ENCODE data around the gene AFAP1. TPM values are rescaled to one million over a fixed set of nuclear protein-coding genes. Genes with fewer than 3 reads are reported as not detected.

The AFAP1 gene
- total and polyA plus RNA-seq, 2 of the 8 experiments (the other 6 are each of a cell fraction or from before 2014, with no cell fraction given) = 3.6 to 18.2 TPM

DNA sequence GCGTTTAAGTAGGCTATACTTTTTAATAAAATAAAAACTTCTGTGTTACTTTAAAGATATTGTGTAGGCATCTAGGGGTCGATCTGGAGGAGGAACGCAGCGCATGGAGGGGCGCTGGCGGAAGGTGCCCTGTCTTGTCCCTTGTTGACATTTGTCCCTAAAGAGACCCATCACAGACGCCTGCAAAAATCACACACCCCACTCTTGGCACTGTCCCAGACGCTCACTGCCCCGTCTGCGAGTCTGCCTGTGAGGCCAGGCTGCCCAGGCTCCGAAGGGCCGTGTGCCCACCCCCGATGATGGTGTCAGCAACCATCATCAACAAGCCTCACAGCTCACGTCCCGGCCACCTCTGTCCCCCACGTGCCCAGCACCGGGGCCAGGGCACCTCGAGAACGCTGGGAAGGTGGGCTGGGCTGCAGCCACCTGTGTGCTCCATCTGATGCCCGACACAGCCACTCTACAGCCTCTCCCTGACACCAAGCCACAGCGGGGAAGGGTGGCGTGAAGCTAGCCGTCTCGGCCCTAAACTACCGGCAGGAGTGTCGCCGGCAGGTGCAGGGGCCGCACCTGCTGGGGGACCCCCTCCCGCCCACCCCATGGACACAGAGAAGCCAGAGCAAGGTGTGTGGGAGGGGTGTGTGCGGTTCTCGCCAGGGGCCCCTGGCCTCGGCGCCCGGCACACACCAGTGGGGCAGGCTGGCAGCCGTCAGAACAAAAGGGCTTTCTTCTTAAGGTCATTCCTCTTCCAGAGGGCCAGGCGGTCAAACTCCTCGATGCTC, 26.8 kb upstream of the AFAP1 start:
- Histone ChIP-seq H4K91ac (replicated peaks; ENCODE audit: insufficient read length, low read length) (no peak overlapping the region), H3K14ac (ENCODE audit: insufficient read length) (no peak overlapping the region), H2BK12ac (ENCODE audit: low read depth, low read length) (no peak overlapping the region), H3K4me2 (ENCODE audit: insufficient read depth in 1 of 2, low read depth in 2 of 2, low read length in 2 of 2) (no peak overlapping the region), H3K9ac (replicated peaks in 1 of 4; ENCODE audit: extremely low read depth in 1 of 4, low read depth in 3 of 4, low read length in 3 of 4) (no peak overlapping the region), H2AK5ac (ENCODE audit: low read depth, low read length) (no peak overlapping the region), H4K5ac (ENCODE audit: insufficient read length, low read depth, low read length) (no peak overlapping the region), H3K4me1 (replicated peaks in 1 of 4; ENCODE audit: control insufficient read depth in 3 of 4, insufficient read depth in 4 of 4, low read length in 3 of 4) (peaks cover 0 to 11% (median 2%) of the 10 kb centered on the region in 4 experiments; a peak in 6 of 7 replicates), H2BK120ac (replicated peaks; ENCODE audit: low read depth, low read length) (no peak overlapping the region), H3K23me2 (ENCODE audit: low read depth, low read length) (no peaks in the 10 kb centered on the region), H2BK15ac (ENCODE audit: low read length) (no peak overlapping the region), H3K27me3 (replicated peaks in 1 of 4; ENCODE audit: control insufficient read depth in 3 of 4, extremely low read depth in 1 of 4, insufficient read depth in 3 of 4, low read length in 3 of 4) (no peaks in the 10 kb centered on the region; a peak in 1 of 7 replicates), H3K4me3 (ENCODE audit: extremely low read depth in 1 of 4, insufficient read depth in 2 of 4, low read depth in 3 of 4, low read length in 4 of 4) (no peak overlapping the region), H3K23ac (ENCODE audit: insufficient read length) (no peak overlapping the region), H2BK20ac (ENCODE audit: low read length) (no peak overlapping the region), H3K18ac (ENCODE audit: extremely low read depth, low read length) (no peak overlapping the region), H4K8ac (ENCODE audit: extremely low read depth, insufficient read depth, low read length) (no peak overlapping the region), H3K27ac (ENCODE audit: low read depth, low read length) (no peak overlapping the region), H4K20me1 (replicated peaks in 1 of 2; ENCODE audit: control insufficient read depth in 1 of 2, insufficient read depth in 2 of 2, low read length in 2 of 2) (no peaks in the 10 kb centered on the region), H3K9me3 (ENCODE audit: insufficient read depth in 2 of 2, low read depth in 1 of 2, low read length in 1 of 2) (no peaks in the 10 kb centered on the region), H2AFZ (ENCODE audit: low read length) (no peak overlapping the region), H3K36me3 (ENCODE audit: control insufficient read depth in 2 of 4, insufficient read depth in 4 of 4, low read length in 3 of 4) (no peaks in the 10 kb centered on the region), H3K79me2 (ENCODE audit: control insufficient read depth in 1 of 2, insufficient read depth in 2 of 2, low read length in 2 of 2) (no peaks in the 10 kb centered on the region), H2BK5ac (ENCODE audit: low read depth, low read length) (no peak overlapping the region; the same call in 1 of the 2 replicates), H3K4ac (replicated peaks; ENCODE audit: insufficient read length, low read depth, low read length) (no peak overlapping the region), H3K79me1 (ENCODE audit: low read depth, low read length) (no peaks in the 10 kb centered on the region), H3K56ac (replicated peaks; ENCODE audit: insufficient read length, low read depth, low read length) (no peak overlapping the region)
- FAIRE-seq (no peak), DNase-seq (ENCODE audit: low read depth in 1 of 2, low spot score in 2 of 2) (no peak)
- 92% methylated on average over 26 of the region's 37 CpGs; no CpG with 5 or more reads in 1 of the 2 experiments for WGBS, 2 experiments (ENCODE audit: extremely low coverage in 1 of 2, insufficient coverage in 1 of 2, insufficient read length in 1 of 2, insufficient replicate concordance in 2 of 2, low coverage in 1 of 2, low lambda C conversion rate in 2 of 2, missing lambda C conversion rate in 1 of 2)
- ChIA-PET POLR2A (ENCODE audit: partially characterized antibody) (interaction anchor here (1.3 kb wide), 1 partner anchor 19 kb away, joined by 4 read pairs; no protein-coding TSS in a partner anchor), CTCF (ENCODE audit: partially characterized antibody) (interaction anchor here (0.7 to 3.0 kb wide), 10 partner anchors 10 to 231 kb away, joined by 3 to 10 read pairs (median 3); no protein-coding TSS in a partner anchor)
- no peak for TF ChIP-seq SIN3A (conservative IDR thresholded peaks at IDR 0.05 in 1 of 2, IDR thresholded peaks at IDR 0.05 in 1 of 2; ENCODE audit: low read depth in 1 of 2, low read length in 2 of 2)
- no peak for TF ChIP-seq RXRA (IDR thresholded peaks at IDR 0.05; ENCODE audit: insufficient read depth, low read depth, low read length)
- no peak for TF ChIP-seq E2F6 (IDR thresholded peaks at IDR 0.05)
- no peak for TF ChIP-seq SAP30 (IDR thresholded peaks at IDR 0.05; ENCODE audit: insufficient read depth, insufficient replicate concordance, low read length)
- TF ChIP-seq MAX (IDR thresholded peaks at IDR 0.05) = no peak
- TF ChIP-seq TEAD4 (IDR thresholded peaks at IDR 0.05; ENCODE audit: low read depth, low read length) = no peak
- no peak for TF ChIP-seq SP2 (IDR thresholded peaks at IDR 0.05; ENCODE audit: low read length)
- no peak for TF ChIP-seq SIX5 (IDR thresholded peaks at IDR 0.05; ENCODE audit: low read depth, low read length)

Data from H1 (cell line).